WTC11 (cell line): ENCODE measurements around the gene NRSN2. TPM values are rescaled to one million over a fixed set of nuclear protein-coding genes. Genes with fewer than 3 reads are reported as not detected.

Source experiments
- ATAC-seq: fragments of 200-7000 bp; cut with Tn5 transposase; 2 replicates; pipeline ENCODE4 v1.10.0; 2021; ENCODE audit warnings: mild to moderate bottlenecking, moderate library complexity
- CTCF ChIA-PET: fragments of 300-600 bp; sonication (Branson Sonifier 250); formaldehyde crosslinking; loops from one replicate; lab custom pipeline; 2021; ENCODE audit warnings: antibody characterized with exemption; lab: Charles Lee
- POLR2A ChIA-PET: fragments of 350-600 bp; sonication (Branson Sonifier 250); formaldehyde crosslinking; loops from one replicate; lab custom pipeline; 2021; ENCODE audit warnings: antibody characterized with exemption; lab: Charles Lee
- DNase-seq: peaks from one replicate; pipeline ENCODE4 v3.0.0; 2021; ENCODE audit warnings: low spot score
- H3K27ac Mint-ChIP-seq: 2 replicates; pipeline ENCODE4 v1.8.0; 2021; ENCODE audit warnings: mixed read lengths
- H3K27me3 Mint-ChIP-seq: 2 replicates; pipeline ENCODE4 v1.8.0; 2021; ENCODE audit warnings: low read depth, mild to moderate bottlenecking, moderate library complexity, mixed read lengths
- H3K36me3 Mint-ChIP-seq: 2 replicates; pipeline ENCODE4 v1.8.0; 2021; ENCODE audit warnings: mixed read lengths
- H3K4me1 Mint-ChIP-seq: 2 replicates; pipeline ENCODE4 v1.8.0; 2022; ENCODE audit warnings: mixed read lengths
- H3K4me3 Mint-ChIP-seq: 2 replicates; pipeline ENCODE4 v1.8.0; 2021; ENCODE audit warnings: mild to moderate bottlenecking, moderate library complexity, mixed read lengths
- H3K9me3 Mint-ChIP-seq: 2 replicates; pipeline ENCODE4 v1.8.0; 2021; ENCODE audit warnings: mixed read lengths
- ETV6 ChIP-seq: sonication (generic); formaldehyde crosslinking; IDR thresholded peaks from 2 replicates; pipeline ENCODE4 v1.8.1; 2022; ENCODE audit warnings: mild to moderate bottlenecking, missing genetic modification reagents
- GABPB1 ChIP-seq: sonication (generic); formaldehyde crosslinking; IDR thresholded peaks from 2 replicates; pipeline ENCODE4 v1.8.1; 2023; ENCODE audit warnings: mild to moderate bottlenecking, missing genetic modification reagents
- HMGA2 ChIP-seq: fragments of 250-450 bp; sonication (Bioruptor Pico); IDR thresholded peaks from 2 replicates; pipeline ENCODE4 v1.4.0; 2021; ENCODE audit warnings: mild to moderate bottlenecking, moderate library complexity
- JAZF1 ChIP-seq: fragments of 250-450 bp; sonication (Bioruptor Pico); IDR thresholded peaks from 2 replicates; pipeline ENCODE4 v1.9.0; 2021; ENCODE audit warnings: moderate library complexity, mild to moderate bottlenecking, inconsistent platforms
- KAT7 ChIP-seq: sonication (generic); formaldehyde crosslinking; IDR thresholded peaks from 2 replicates; pipeline ENCODE4 v1.8.1; 2023; ENCODE audit warnings: missing genetic modification reagents, mild to moderate bottlenecking, borderline replicate concordance
- MYBL2 ChIP-seq: sonication (generic); formaldehyde crosslinking; IDR thresholded peaks from 2 replicates; pipeline ENCODE4 v1.8.1; 2023; ENCODE audit warnings: mild to moderate bottlenecking, moderate library complexity, missing genetic modification reagents
- NFATC4 ChIP-seq: fragments of 250-450 bp; sonication (Bioruptor Pico); IDR thresholded peaks from 2 replicates; pipeline ENCODE4 v1.9.0; 2021; ENCODE audit warnings: mild to moderate bottlenecking
- NR2C2 ChIP-seq: sonication (generic); formaldehyde crosslinking; IDR thresholded peaks from 2 replicates; pipeline ENCODE4 v1.8.0; 2022; ENCODE audit warnings: mild to moderate bottlenecking, missing genetic modification reagents
- NR3C1 ChIP-seq: sonication (generic); formaldehyde crosslinking; conservative IDR thresholded peaks from 2 replicates; pipeline ENCODE4 v1.8.1; 2023; ENCODE audit warnings: low read depth, mild to moderate bottlenecking, missing genetic modification reagents
- OVOL2 ChIP-seq: fragments of 250-450 bp; sonication (Bioruptor Pico); IDR thresholded peaks from 2 replicates; pipeline ENCODE4 v1.9.0; 2021; ENCODE audit warnings: mild to moderate bottlenecking, borderline replicate concordance
- PRDM15 ChIP-seq: sonication (generic); formaldehyde crosslinking; IDR thresholded peaks from 2 replicates; pipeline ENCODE4 v1.8.0; 2022; ENCODE audit warnings: missing genetic modification reagents
- PRRX2 ChIP-seq: fragments of 250-450 bp; sonication (Bioruptor Pico); IDR thresholded peaks from 2 replicates; pipeline ENCODE4 v1.8.0; 2021; ENCODE audit warnings: mild to moderate bottlenecking
- ZBTB21 ChIP-seq: sonication (generic); formaldehyde crosslinking; IDR thresholded peaks from 2 replicates; pipeline ENCODE4 v1.8.1; 2023; ENCODE audit warnings: mild to moderate bottlenecking, missing genetic modification reagents, borderline replicate concordance
- ZNF138 ChIP-seq: sonication (generic); formaldehyde crosslinking; conservative IDR thresholded peaks from 2 replicates; pipeline ENCODE4 v1.8.1; 2022; ENCODE audit warnings: mild to moderate bottlenecking, moderate library complexity, missing genetic modification reagents
- ZNF671 ChIP-seq: fragments of 250-450 bp; sonication (Bioruptor Pico); IDR thresholded peaks from 2 replicates; pipeline ENCODE4 v1.8.0; 2021; ENCODE audit warnings: mild to moderate bottlenecking
- total RNA-seq: library from RNA; stranded (reverse); gene quantifications from 3 replicates; pipeline ENCODE4 v1.2.3, GENCODE V29; 2021
- TF ChIP-seq, protein P1 (sequence below): sonication (generic); formaldehyde crosslinking; IDR thresholded peaks from 2 replicates; pipeline ENCODE4 v1.8.0; 2023; ENCODE audit warnings: missing genetic modification reagents, mild to moderate bottlenecking, borderline replicate concordance
- TF ChIP-seq, protein P2 (sequence below): sonication (generic); formaldehyde crosslinking; IDR thresholded peaks from 2 replicates; pipeline ENCODE4 v1.8.0; 2022; ENCODE audit warnings: mild to moderate bottlenecking, missing genetic modification reagents
- TF ChIP-seq, protein P3 (sequence below): sonication (generic); formaldehyde crosslinking; IDR thresholded peaks from 2 replicates; pipeline ENCODE4 v1.8.1; 2023; ENCODE audit warnings: mild to moderate bottlenecking, missing genetic modification reagents
- TF ChIP-seq, protein P4 (sequence below): sonication (generic); formaldehyde crosslinking; conservative IDR thresholded peaks from 2 replicates; pipeline ENCODE4 v1.8.1; 2022; ENCODE audit warnings: mild to moderate bottlenecking, missing genetic modification reagents
- TF ChIP-seq, protein P5 (sequence below): fragments of 250-450 bp; sonication (Bioruptor Pico); IDR thresholded peaks from 2 replicates; pipeline ENCODE4 v1.9.0; 2021; ENCODE audit warnings: mild to moderate bottlenecking, borderline replicate concordance

NRSN2 gene
- total RNA-seq, 1 experiment from 2014 or later, result 23.0 TPM

GRCh38 chr20:401682-402495 lies 55.0 kb downstream of the NRSN2 start:
- peak; percentile 100 for TF ChIP-seq GABPB1 (CRISPR knock-in tag)
- TF ChIP-seq NR3C1 (CRISPR knock-in tag), result no peak
- TF ChIP-seq ZNF138 (CRISPR knock-in tag), result no peak
- no peak for TF ChIP-seq ETV6 (CRISPR knock-in tag)
- CTCF ChIA-PET, result interaction anchor here (1.7 kb wide), 1 partner anchor 29 kb away, joined by 10 read pairs; no protein-coding TSS in a partner anchor
- 0 out of 2 replicates have a peak overlapping the region, but pooled peaks have one; percentile 9 for H3K27ac Mint-ChIP-seq
- peaks cover 15% of the 10 kb centered on the region for H3K9me3 Mint-ChIP-seq
- H3K4me3 Mint-ChIP-seq, result no peak overlapping the region
- peaks cover 20% of the 10 kb centered on the region for H3K4me1 Mint-ChIP-seq
- no peak for DNase-seq
- POLR2A ChIA-PET, result no interaction called here
- H3K27me3 Mint-ChIP-seq, result peaks cover 8% of the 10 kb centered on the region; the same call in 1 of the 2 replicates
- H3K36me3 Mint-ChIP-seq, result no peaks in the 10 kb centered on the region; the same call in 1 of the 2 replicates
- no peak for ATAC-seq

- DNase-seq, result no peak
- CTCF ChIA-PET, result no interaction called here
- no peak overlapping the region for H3K27ac Mint-ChIP-seq
- POLR2A ChIA-PET, result no interaction called here
- H3K4me1 Mint-ChIP-seq, result peaks cover 22% of the 10 kb centered on the region
- no peaks in the 10 kb centered on the region; the same call in 1 of the 2 replicates for H3K36me3 Mint-ChIP-seq
- H3K4me3 Mint-ChIP-seq, result no peak overlapping the region
- H3K9me3 Mint-ChIP-seq, result peaks cover 15% of the 10 kb centered on the region
- H3K27me3 Mint-ChIP-seq, result peaks cover 8% of the 10 kb centered on the region; the same call in 1 of the 2 replicates
- ATAC-seq, result no peak
- TF ChIP-seq, protein P1, sequence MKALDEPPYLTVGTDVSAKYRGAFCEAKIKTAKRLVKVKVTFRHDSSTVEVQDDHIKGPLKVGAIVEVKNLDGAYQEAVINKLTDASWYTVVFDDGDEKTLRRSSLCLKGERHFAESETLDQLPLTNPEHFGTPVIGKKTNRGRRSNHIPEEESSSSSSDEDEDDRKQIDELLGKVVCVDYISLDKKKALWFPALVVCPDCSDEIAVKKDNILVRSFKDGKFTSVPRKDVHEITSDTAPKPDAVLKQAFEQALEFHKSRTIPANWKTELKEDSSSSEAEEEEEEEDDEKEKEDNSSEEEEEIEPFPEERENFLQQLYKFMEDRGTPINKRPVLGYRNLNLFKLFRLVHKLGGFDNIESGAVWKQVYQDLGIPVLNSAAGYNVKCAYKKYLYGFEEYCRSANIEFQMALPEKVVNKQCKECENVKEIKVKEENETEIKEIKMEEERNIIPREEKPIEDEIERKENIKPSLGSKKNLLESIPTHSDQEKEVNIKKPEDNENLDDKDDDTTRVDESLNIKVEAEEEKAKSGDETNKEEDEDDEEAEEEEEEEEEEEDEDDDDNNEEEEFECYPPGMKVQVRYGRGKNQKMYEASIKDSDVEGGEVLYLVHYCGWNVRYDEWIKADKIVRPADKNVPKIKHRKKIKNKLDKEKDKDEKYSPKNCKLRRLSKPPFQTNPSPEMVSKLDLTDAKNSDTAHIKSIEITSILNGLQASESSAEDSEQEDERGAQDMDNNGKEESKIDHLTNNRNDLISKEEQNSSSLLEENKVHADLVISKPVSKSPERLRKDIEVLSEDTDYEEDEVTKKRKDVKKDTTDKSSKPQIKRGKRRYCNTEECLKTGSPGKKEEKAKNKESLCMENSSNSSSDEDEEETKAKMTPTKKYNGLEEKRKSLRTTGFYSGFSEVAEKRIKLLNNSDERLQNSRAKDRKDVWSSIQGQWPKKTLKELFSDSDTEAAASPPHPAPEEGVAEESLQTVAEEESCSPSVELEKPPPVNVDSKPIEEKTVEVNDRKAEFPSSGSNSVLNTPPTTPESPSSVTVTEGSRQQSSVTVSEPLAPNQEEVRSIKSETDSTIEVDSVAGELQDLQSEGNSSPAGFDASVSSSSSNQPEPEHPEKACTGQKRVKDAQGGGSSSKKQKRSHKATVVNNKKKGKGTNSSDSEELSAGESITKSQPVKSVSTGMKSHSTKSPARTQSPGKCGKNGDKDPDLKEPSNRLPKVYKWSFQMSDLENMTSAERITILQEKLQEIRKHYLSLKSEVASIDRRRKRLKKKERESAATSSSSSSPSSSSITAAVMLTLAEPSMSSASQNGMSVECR (CRISPR knock-in tag), result no peak
- TF ChIP-seq OVOL2 (CRISPR knock-in tag) (no peak), NFATC4 (CRISPR knock-in tag) (no peak), ZNF671 (CRISPR knock-in tag) (no peak), KAT7 (CRISPR knock-in tag) (no peak), NR2C2 (CRISPR knock-in tag) (no peak), JAZF1 (no peak), MYBL2 (no peak), PRRX2 (CRISPR knock-in tag) (no peak), ZBTB21 (CRISPR knock-in tag) (no peak), HMGA2 (no peak), PRDM15 (CRISPR knock-in tag) (no peak)
- TF ChIP-seq, protein P2, sequence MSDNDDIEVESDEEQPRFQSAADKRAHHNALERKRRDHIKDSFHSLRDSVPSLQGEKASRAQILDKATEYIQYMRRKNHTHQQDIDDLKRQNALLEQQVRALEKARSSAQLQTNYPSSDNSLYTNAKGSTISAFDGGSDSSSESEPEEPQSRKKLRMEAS (CRISPR knock-in tag), result no peak
- TF ChIP-seq, protein P3, sequence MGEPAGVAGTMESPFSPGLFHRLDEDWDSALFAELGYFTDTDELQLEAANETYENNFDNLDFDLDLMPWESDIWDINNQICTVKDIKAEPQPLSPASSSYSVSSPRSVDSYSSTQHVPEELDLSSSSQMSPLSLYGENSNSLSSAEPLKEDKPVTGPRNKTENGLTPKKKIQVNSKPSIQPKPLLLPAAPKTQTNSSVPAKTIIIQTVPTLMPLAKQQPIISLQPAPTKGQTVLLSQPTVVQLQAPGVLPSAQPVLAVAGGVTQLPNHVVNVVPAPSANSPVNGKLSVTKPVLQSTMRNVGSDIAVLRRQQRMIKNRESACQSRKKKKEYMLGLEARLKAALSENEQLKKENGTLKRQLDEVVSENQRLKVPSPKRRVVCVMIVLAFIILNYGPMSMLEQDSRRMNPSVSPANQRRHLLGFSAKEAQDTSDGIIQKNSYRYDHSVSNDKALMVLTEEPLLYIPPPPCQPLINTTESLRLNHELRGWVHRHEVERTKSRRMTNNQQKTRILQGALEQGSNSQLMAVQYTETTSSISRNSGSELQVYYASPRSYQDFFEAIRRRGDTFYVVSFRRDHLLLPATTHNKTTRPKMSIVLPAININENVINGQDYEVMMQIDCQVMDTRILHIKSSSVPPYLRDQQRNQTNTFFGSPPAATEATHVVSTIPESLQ, result no peak
- TF ChIP-seq, protein P4, sequence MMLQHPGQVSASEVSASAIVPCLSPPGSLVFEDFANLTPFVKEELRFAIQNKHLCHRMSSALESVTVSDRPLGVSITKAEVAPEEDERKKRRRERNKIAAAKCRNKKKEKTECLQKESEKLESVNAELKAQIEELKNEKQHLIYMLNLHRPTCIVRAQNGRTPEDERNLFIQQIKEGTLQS (CRISPR knock-in tag), result no peak
- TF ChIP-seq, protein P5, sequence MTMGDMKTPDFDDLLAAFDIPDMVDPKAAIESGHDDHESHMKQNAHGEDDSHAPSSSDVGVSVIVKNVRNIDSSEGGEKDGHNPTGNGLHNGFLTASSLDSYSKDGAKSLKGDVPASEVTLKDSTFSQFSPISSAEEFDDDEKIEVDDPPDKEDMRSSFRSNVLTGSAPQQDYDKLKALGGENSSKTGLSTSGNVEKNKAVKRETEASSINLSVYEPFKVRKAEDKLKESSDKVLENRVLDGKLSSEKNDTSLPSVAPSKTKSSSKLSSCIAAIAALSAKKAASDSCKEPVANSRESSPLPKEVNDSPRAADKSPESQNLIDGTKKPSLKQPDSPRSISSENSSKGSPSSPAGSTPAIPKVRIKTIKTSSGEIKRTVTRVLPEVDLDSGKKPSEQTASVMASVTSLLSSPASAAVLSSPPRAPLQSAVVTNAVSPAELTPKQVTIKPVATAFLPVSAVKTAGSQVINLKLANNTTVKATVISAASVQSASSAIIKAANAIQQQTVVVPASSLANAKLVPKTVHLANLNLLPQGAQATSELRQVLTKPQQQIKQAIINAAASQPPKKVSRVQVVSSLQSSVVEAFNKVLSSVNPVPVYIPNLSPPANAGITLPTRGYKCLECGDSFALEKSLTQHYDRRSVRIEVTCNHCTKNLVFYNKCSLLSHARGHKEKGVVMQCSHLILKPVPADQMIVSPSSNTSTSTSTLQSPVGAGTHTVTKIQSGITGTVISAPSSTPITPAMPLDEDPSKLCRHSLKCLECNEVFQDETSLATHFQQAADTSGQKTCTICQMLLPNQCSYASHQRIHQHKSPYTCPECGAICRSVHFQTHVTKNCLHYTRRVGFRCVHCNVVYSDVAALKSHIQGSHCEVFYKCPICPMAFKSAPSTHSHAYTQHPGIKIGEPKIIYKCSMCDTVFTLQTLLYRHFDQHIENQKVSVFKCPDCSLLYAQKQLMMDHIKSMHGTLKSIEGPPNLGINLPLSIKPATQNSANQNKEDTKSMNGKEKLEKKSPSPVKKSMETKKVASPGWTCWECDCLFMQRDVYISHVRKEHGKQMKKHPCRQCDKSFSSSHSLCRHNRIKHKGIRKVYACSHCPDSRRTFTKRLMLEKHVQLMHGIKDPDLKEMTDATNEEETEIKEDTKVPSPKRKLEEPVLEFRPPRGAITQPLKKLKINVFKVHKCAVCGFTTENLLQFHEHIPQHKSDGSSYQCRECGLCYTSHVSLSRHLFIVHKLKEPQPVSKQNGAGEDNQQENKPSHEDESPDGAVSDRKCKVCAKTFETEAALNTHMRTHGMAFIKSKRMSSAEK (CRISPR knock-in tag), result no peak
Observed at GRCh38 chr20:402496-402885, 55.6 kb downstream of the NRSN2 start.
